HepG2 (cell line): ENCODE results near the gene RSPH9. TPM values are rescaled to one million over a fixed set of nuclear protein-coding genes. Genes with fewer than 3 reads are reported as not detected.
A peak's percentile ranks its signal among the peaks of the same experiment; 100 is the strongest.

ENCODE experiments used
- AKAP8 ChIP-seq: sonication (generic); formaldehyde crosslinking; IDR thresholded peaks from 2 replicates; pipeline ENCODE4 v1.5.1; 2020; ENCODE audit warnings: mild to moderate bottlenecking, missing genetic modification reagents
- ARID3A ChIP-seq: IDR thresholded peaks from 2 replicates; pipeline ENCODE4 v1.6.1; 2012; ENCODE audit warnings: low read depth, low read length, improper control_type of control experiment
- EHMT2 ChIP-seq: fragments of 200-600 bp; sonication (generic); IDR thresholded peaks from 2 replicates; pipeline ENCODE4 v1.7.0; 2017; ENCODE audit warnings: antibody characterized with exemption, low read depth, low read length, borderline replicate concordance
- HNRNPH1 ChIP-seq: fragments of 200-400 bp; formaldehyde crosslinking; optimal IDR thresholded peaks from 2 replicates; pipeline ENCODE3; 2017; ENCODE audit warnings: mild to moderate bottlenecking, low read depth, low read length
- MATR3 ChIP-seq: sonication (generic); formaldehyde crosslinking; IDR thresholded peaks from 2 replicates; pipeline ENCODE4 v1.4.0; 2020; ENCODE audit warnings: missing genetic modification reagents
- NR2F1 ChIP-seq, 2 experiments: fragments of 450-650 bp in 1 of 2; formaldehyde crosslinking in 1 of 2; IDR thresholded peaks; 2 replicates each; pipeline versions ENCODE4 v1.5.0 to v1.6.1; 2016 to 2020; ENCODE audit warnings: mild to moderate bottlenecking in 1 of 2, missing compliant biosample characterization in 1 of 2, missing genetic modification reagents in 1 of 2, moderate library complexity in 1 of 2
- NR2F2 ChIP-seq: IDR thresholded peaks from 2 replicates; pipeline ENCODE4 v1.6.1; 2012; ENCODE audit warnings: low read depth, inconsistent platforms, borderline replicate concordance
- POGK ChIP-seq: sonication (generic); formaldehyde crosslinking; conservative IDR thresholded peaks from 2 replicates; pipeline ENCODE4 v1.8.0; 2022; ENCODE audit warnings: mild to moderate bottlenecking, moderate library complexity, missing genetic modification reagents
- RAD21 ChIP-seq: fragments of 450-650 bp; formaldehyde crosslinking; IDR thresholded peaks from 2 replicates; pipeline ENCODE4 v1.5.0; 2020; ENCODE audit warnings: mild to moderate bottlenecking
- RBFOX2 ChIP-seq: fragments of 200-400 bp; formaldehyde crosslinking; IDR thresholded peaks from 2 replicates; pipeline ENCODE4 v1.6.1; 2017; ENCODE audit warnings: low read depth, mild to moderate bottlenecking, low read length
- RFX1 ChIP-seq: fragments of 450-650 bp; IDR thresholded peaks from 2 replicates; pipeline ENCODE4 v1.6.1; 2017
- TCF12 ChIP-seq, 2 experiments: fragments of 450-650 bp in 1 of 2; sonication (generic) in 1 of 2; formaldehyde crosslinking in 1 of 2; IDR thresholded peaks; 2 replicates each; pipeline versions ENCODE4 v1.6.1 to v1.8.0; 2017 to 2022; ENCODE audit warnings: antibody characterized with exemption in 1 of 2, mild to moderate bottlenecking in 1 of 2, missing genetic modification reagents in 1 of 2, moderate library complexity in 1 of 2
- ZNF10 ChIP-seq: sonication (generic); formaldehyde crosslinking; IDR thresholded peaks from 2 replicates; pipeline ENCODE4 v1.4.0; 2020; ENCODE audit warnings: mild to moderate bottlenecking, low read depth, missing genetic modification reagents, borderline replicate concordance
- ZNF101 ChIP-seq: sonication (generic); formaldehyde crosslinking; IDR thresholded peaks from 2 replicates; pipeline ENCODE4 v1.4.0; 2020; ENCODE audit warnings: mild to moderate bottlenecking, low read depth, missing genetic modification reagents, borderline replicate concordance
- ZNF225 ChIP-seq: sonication (generic); formaldehyde crosslinking; IDR thresholded peaks from 2 replicates; pipeline ENCODE4 v1.4.0; 2020; ENCODE audit warnings: mild to moderate bottlenecking, missing genetic modification reagents
- ZNF276 ChIP-seq: sonication (generic); formaldehyde crosslinking; IDR thresholded peaks from 2 replicates; pipeline ENCODE4 v1.4.0; 2020; ENCODE audit warnings: mild to moderate bottlenecking, low read depth, missing genetic modification reagents
- ZNF652 ChIP-seq: IDR thresholded peaks from 2 replicates; pipeline ENCODE4 v1.6.1; 2016; ENCODE audit warnings: low read depth, borderline replicate concordance
- ZNF746 ChIP-seq: sonication (generic); formaldehyde crosslinking; IDR thresholded peaks from 2 replicates; pipeline ENCODE4 v1.8.0; 2022; ENCODE audit warnings: mild to moderate bottlenecking, missing genetic modification reagents
- polyA plus RNA-seq, 8 experiments: library from polyadenylated mRNA; depleted of rRNA in 3 of 8; stranded (reverse) in 7 of 8; unstranded in 1 of 8; fragments of >200 nt; fragmentation: Illumina TruSeq in 4 of 8; extraction: Trizol in 4 of 8; gene quantifications; 2 replicates each; pipeline versions ENCODE4 v1.2.1 to v1.2.3, GENCODE V29; 2011 to 2016; ENCODE audit warnings: low read depth in 4 of 8, missing spikeins in 1 of 8, mixed read lengths in 1 of 8; ENCODE audit not compliant: insufficient read depth in 1 of 8
- total RNA-seq, 5 experiments: library from RNA; depleted of rRNA; stranded (reverse); fragments of >200 nt; fragmentation: Illumina TruSeq; extraction: Trizol; gene quantifications; 2 replicates each; pipeline ENCODE4 v1.2.3, GENCODE V29; 2016; ENCODE audit warnings: low read depth in 1 of 5
- TF ChIP-seq, protein P1 (sequence below): sonication (generic); formaldehyde crosslinking; IDR thresholded peaks from 2 replicates; pipeline ENCODE4 v1.4.0; 2020; ENCODE audit warnings: low read depth, mild to moderate bottlenecking, missing genetic modification reagents
- TF ChIP-seq, protein P2 (sequence below): sonication (generic); formaldehyde crosslinking; IDR thresholded peaks from 2 replicates; pipeline ENCODE4 v1.5.0; 2020; ENCODE audit warnings: mild to moderate bottlenecking, missing genetic modification reagents

RSPH9 gene
- total and polyA plus RNA-seq, 2 of the 13 experiments (the other 11 are each of a cell fraction or from before 2014, with no cell fraction given): 0.04 TPM; not detected in 1

- TF ChIP-seq POGK (CRISPR knock-in tag): no peak; the same call in 1 of the 2 replicates
- TF ChIP-seq, protein P1, sequence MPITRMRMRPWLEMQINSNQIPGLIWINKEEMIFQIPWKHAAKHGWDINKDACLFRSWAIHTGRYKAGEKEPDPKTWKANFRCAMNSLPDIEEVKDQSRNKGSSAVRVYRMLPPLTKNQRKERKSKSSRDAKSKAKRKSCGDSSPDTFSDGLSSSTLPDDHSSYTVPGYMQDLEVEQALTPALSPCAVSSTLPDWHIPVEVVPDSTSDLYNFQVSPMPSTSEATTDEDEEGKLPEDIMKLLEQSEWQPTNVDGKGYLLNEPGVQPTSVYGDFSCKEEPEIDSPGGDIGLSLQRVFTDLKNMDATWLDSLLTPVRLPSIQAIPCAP: no peak
- no peak for TF ChIP-seq AKAP8
- 0 out of 2 replicates have a peak, but pooled peaks have one; percentile 14 for TF ChIP-seq ARID3A
- peak; percentile 66; the same call in 1 of the 2 replicates for TF ChIP-seq EHMT2
- no peak for TF ChIP-seq RFX1
- TF ChIP-seq ZNF225 (CRISPR knock-in tag): no peak
- TF ChIP-seq, protein P2, sequence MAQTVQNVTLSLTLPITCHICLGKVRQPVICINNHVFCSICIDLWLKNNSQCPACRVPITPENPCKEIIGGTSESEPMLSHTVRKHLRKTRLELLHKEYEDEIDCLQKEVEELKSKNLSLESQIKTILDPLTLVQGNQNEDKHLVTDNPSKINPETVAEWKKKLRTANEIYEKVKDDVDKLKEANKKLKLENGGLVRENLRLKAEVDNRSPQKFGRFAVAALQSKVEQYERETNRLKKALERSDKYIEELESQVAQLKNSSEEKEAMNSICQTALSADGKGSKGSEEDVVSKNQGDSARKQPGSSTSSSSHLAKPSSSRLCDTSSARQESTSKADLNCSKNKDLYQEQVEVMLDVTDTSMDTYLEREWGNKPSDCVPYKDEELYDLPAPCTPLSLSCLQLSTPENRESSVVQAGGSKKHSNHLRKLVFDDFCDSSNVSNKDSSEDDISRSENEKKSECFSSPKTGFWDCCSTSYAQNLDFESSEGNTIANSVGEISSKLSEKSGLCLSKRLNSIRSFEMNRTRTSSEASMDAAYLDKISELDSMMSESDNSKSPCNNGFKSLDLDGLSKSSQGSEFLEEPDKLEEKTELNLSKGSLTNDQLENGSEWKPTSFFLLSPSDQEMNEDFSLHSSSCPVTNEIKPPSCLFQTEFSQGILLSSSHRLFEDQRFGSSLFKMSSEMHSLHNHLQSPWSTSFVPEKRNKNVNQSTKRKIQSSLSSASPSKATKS (CRISPR knock-in tag): no peak
- no peak for TF ChIP-seq RAD21 (CRISPR knock-in tag)
- TF ChIP-seq MATR3 (CRISPR knock-in tag): no peak
- TF ChIP-seq HNRNPH1: no peak
- TF ChIP-seq ZNF746 (CRISPR knock-in tag): no peak
- 0 out of 2 replicates have a peak, but pooled peaks have one; percentile 66 for TF ChIP-seq ZNF101 (CRISPR knock-in tag)
- TF ChIP-seq NR2F1 (CRISPR knock-in tag; IDR thresholded peaks at IDR 0.05): no peak
- no peak for TF ChIP-seq ZNF276 (CRISPR knock-in tag)
- no peak for TF ChIP-seq NR2F2
- TF ChIP-seq ZNF10 (CRISPR knock-in tag): no peak
- TF ChIP-seq TCF12 (IDR thresholded peaks at IDR 0.05): no peak
- no peak for TF ChIP-seq TCF12 (CRISPR knock-in tag; IDR thresholded peaks at IDR 0.05)
- no peak for TF ChIP-seq ZNF652
- peak; percentile 87 for TF ChIP-seq RBFOX2
Measured at GRCh38 chr6:43687437-43688347, 42.9 kb downstream of the RSPH9 start, which contains the start of gene MRPS18A (continued).
